GM12872 (cell line): ENCODE data around the gene ESM1.

Experiments
- TF ChIP-seq, protein P1 (sequence below): IDR thresholded peaks from 3 replicates; pipeline ENCODE4 v1.5.1; 2011; ENCODE audit warnings: low read depth, mild to moderate bottlenecking, low read length, moderate library complexity; ENCODE audit not compliant: insufficient read depth

Gene ESM1

DNA sequence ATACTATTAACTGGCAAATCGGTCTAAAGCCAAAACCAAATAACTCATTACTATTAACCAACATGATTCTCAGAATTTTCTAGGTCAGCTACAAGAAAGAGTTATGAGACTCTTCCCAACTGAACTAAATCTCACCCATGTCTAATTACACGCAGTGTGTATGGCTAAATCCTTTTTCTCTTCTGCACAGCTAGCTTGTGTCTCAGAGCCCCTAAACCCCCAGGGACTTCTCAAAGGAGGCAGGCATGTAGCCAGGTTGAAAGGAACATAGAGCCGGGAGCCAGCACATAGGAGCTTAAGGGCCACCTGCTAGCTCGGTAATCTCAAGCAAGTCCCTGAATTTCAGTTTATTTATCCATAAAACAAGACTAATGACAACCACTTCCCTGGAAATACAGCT is 36.4 kb upstream of the ESM1 start:
- TF ChIP-seq, protein P1, sequence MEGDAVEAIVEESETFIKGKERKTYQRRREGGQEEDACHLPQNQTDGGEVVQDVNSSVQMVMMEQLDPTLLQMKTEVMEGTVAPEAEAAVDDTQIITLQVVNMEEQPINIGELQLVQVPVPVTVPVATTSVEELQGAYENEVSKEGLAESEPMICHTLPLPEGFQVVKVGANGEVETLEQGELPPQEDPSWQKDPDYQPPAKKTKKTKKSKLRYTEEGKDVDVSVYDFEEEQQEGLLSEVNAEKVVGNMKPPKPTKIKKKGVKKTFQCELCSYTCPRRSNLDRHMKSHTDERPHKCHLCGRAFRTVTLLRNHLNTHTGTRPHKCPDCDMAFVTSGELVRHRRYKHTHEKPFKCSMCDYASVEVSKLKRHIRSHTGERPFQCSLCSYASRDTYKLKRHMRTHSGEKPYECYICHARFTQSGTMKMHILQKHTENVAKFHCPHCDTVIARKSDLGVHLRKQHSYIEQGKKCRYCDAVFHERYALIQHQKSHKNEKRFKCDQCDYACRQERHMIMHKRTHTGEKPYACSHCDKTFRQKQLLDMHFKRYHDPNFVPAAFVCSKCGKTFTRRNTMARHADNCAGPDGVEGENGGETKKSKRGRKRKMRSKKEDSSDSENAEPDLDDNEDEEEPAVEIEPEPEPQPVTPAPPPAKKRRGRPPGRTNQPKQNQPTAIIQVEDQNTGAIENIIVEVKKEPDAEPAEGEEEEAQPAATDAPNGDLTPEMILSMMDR, result no peak

DNA sequence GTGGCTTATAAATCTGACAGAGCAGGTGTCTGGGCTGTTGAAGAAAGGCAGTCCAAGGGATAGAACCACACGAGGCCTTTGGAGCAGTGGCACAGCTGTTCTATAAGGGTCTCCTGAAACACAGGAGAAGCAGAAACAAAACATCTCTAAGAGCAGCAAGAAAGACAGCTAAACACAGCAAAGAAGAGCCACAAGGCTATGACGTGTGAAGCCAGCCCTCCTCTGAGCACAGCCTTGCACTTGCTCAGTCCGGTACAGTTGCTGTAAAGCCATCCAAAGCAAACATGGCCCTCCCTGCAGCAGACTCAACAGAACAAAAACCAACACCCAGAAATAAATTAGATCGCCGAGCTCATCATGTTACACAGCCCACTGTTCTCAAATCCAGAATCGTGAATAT is 36.0 kb upstream of the ESM1 start:
- TF ChIP-seq, protein P1, result no peak

DNA sequence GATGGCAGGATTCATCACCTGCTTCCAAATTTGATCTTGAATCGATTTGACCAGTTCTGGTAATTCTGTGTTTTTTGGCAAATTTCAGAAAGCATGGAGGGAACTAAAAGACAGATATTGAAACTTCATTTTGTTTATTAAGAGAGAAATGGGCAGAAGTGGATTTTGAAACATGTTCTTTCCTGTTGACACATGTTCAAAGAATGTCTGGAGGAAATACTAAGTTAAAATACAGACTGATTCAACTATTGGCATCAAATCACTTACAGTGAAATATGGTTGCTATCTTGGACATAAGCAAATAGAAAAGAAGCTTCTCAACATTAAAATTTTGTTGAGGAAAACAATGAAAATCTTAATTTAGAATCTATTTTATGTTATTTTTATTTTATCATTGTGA is 19.3 kb upstream of the ESM1 start:
- TF ChIP-seq, protein P1, result no peak

DNA sequence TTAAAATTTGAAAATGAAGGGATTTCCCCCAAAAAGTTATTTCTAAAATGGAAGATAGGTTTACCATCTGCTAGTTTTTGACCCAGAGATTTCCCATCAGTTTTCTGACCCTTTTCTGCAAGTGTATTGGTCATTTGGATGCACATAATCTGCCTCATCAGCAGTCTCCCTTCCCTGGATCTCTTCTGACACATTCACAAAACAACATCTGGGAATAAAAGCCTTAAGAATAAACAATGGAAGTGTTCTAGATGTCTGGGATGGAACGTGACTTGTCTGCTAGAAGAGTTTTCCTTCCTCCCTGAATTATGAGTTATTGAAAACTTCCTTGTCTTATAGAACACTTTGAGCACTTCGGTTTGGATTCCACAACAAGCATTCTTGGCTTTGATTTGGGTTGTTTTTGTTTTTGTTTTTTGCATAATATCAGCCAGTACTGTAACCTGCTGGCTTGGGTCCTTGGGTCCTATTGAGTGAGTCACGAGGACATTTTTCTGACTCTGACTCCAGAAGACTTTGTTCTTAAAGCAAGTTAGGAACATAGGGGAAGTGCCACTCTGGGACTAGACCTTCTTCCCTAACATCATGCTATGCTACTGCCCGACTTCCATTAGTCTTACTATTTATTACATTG is 18.2 kb upstream of the ESM1 start:
- TF ChIP-seq, protein P1, result no peak

DNA sequence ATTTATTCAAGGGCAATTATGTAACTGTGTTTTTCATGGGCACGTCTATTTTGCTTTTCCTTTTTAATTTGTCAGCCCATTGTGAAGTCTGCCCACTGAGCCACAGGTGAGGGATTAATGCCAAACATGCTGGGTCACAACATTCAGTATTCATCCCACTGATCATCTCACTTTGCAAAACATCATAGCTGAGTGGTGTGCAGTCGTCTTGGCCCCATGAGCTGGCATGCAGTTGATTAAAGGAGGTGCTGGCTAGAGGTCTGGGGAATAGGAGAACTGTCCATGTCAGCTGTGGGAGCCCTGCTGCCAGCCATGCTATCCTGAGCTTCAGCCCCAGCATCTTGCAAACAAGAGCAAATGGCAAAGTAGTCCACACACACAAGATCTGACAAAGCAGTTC is 11.7 kb upstream of the ESM1 start:
- TF ChIP-seq, protein P1, result no peak

DNA sequence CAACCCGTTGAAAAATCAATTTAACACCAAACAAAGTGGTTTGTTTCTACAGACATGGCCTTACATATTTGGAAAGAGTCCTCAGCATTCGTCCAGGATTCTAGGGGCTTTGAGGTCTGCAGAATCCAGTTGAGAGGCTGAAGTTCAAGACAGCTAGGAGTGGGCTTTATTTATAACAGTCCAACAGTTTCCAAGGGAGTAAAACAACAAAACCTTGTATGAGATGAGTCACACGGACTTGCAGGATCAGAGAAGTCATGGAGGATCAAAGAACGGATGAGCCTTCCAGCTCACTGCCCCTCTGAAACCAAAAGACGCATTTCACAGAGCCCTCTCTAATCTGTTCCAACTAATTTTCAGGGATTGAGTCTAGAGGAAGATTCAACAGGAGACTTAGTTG is 11.1 kb upstream of the ESM1 start:
- TF ChIP-seq, protein P1, result no peak

DNA sequence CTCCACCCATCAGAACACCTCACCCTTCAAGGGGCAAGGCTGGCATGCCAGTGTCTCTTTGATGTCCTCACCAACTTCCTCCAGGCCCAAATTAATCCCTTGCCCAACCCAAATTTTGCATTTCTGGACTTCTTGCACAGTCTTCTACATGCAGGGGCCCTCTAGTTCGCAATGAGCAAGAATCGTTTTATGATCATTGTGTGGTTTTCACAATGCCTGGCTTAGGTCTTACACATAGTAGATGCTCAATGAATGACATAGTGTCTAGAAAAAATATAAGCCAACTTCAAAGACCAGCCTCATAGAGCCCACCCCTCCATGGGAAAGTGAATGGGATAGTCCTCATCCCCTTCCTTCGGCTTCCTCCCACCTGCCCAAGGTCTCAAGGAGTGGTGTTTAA is 9.8 kb upstream of the ESM1 start:
- TF ChIP-seq, protein P1, result no peak
